ENCODE data around the gene METTL17. TPM values are rescaled to one million over a fixed set of nuclear protein-coding genes. Genes with fewer than 3 reads are reported as not detected.

METTL17 gene
- total RNA-seq, 1 experiment from 2014 or later, result 80.5 TPM

GRCh38 chr14:20973501-20973900 lies 16.3 kb upstream of the METTL17 start:
- no peak overlapping the region for H3K4me3 Mint-ChIP-seq (ENCODE audit: unreplicated experiment)
- H3K9me3 Mint-ChIP-seq (ENCODE audit: unreplicated experiment), result no peaks in the 10 kb centered on the region
- CTCF ChIA-PET, result interaction anchor here (0.6 kb wide), 1 partner anchor 41 kb away, joined by 4 read pairs; no protein-coding TSS in a partner anchor
- Histone ChIP-seq H3K9me3 (no peaks in the 10 kb centered on the region), H3K27me3 (replicated peaks; ENCODE audit: control insufficient read depth, insufficient read depth, low read length) (no peaks in the 10 kb centered on the region), H3K4me3 (ENCODE audit: low read depth, low read length) (no peak overlapping the region), H3K4me1 (peaks cover 43% of the 10 kb centered on the region), H3K36me3 (ENCODE audit: control insufficient read depth, insufficient read depth, low read length) (no peaks in the 10 kb centered on the region)
- BruUV-seq (replicated peaks), result no TSS peak
- H3K4me1 Mint-ChIP-seq (ENCODE audit: low read depth, unreplicated experiment), result peaks cover 37% of the 10 kb centered on the region
- H3K27ac Mint-ChIP-seq (ENCODE audit: unreplicated experiment), result no peak overlapping the region
- peaks cover 4% of the 10 kb centered on the region for H3K27me3 Mint-ChIP-seq (ENCODE audit: insufficient read depth, unreplicated experiment)
- POLR2A ChIA-PET, result no interaction called here
- TF ChIP-seq CTCF (IDR thresholded peaks at IDR 0.05; ENCODE audit: insufficient read depth in 1 of 2, low read depth in 1 of 2, low read length in 1 of 2, severe bottlenecking in 1 of 2, unreplicated experiment in 1 of 2), result no peak
- H3K36me3 Mint-ChIP-seq (ENCODE audit: insufficient read depth, unreplicated experiment), result no peaks in the 10 kb centered on the region
- intact Hi-C loops (cut with micrococcal nuclease; ENCODE audit: unreplicated experiment), result loop anchor here (5.0 kb wide), 1 partner anchor 101 kb away; no protein-coding TSS in a partner anchor
- no peak for DNase-seq

- Histone ChIP-seq H3K27me3 (replicated peaks; ENCODE audit: control insufficient read depth, insufficient read depth, low read length) (no peaks in the 10 kb centered on the region), H3K36me3 (ENCODE audit: control insufficient read depth, insufficient read depth, low read length) (no peaks in the 10 kb centered on the region), H3K9me3 (no peaks in the 10 kb centered on the region), H3K4me3 (ENCODE audit: low read depth, low read length) (no peak overlapping the region), H3K4me1 (peaks cover 43% of the 10 kb centered on the region)
- ChIA-PET POLR2A (no interaction called here), CTCF (no interaction called here)
- intact Hi-C loops (cut with micrococcal nuclease; ENCODE audit: unreplicated experiment), result no loop called here
- Mint-ChIP-seq H3K27me3 (ENCODE audit: insufficient read depth, unreplicated experiment) (no peaks in the 10 kb centered on the region), H3K36me3 (ENCODE audit: insufficient read depth, unreplicated experiment) (no peaks in the 10 kb centered on the region), H3K27ac (ENCODE audit: unreplicated experiment) (no peak overlapping the region), H3K9me3 (ENCODE audit: unreplicated experiment) (no peaks in the 10 kb centered on the region), H3K4me1 (ENCODE audit: low read depth, unreplicated experiment) (peaks cover 36% of the 10 kb centered on the region), H3K4me3 (ENCODE audit: unreplicated experiment) (no peak overlapping the region)
- BruUV-seq (replicated peaks), result no TSS peak
- no peak for TF ChIP-seq CTCF (IDR thresholded peaks at IDR 0.05; ENCODE audit: insufficient read depth in 1 of 2, low read depth in 1 of 2, low read length in 1 of 2, severe bottlenecking in 1 of 2, unreplicated experiment in 1 of 2)
- no peak for DNase-seq
These were observed 13.5 kb upstream of the METTL17 start for GRCh38 chr14:20976291-20976690.

- peaks cover 18% of the 10 kb centered on the region for H3K4me1 Mint-ChIP-seq (ENCODE audit: low read depth, unreplicated experiment)
- intact Hi-C loops (cut with micrococcal nuclease; ENCODE audit: unreplicated experiment), result no loop called here
- Histone ChIP-seq H3K4me1 (peaks cover 29% of the 10 kb centered on the region), H3K36me3 (ENCODE audit: control insufficient read depth, insufficient read depth, low read length) (no peaks in the 10 kb centered on the region), H3K9me3 (no peaks in the 10 kb centered on the region), H3K27me3 (replicated peaks; ENCODE audit: control insufficient read depth, insufficient read depth, low read length) (no peaks in the 10 kb centered on the region), H3K4me3 (ENCODE audit: low read depth, low read length) (no peak overlapping the region)
- no peaks in the 10 kb centered on the region for H3K27me3 Mint-ChIP-seq (ENCODE audit: insufficient read depth, unreplicated experiment)
- TF ChIP-seq CTCF (IDR thresholded peaks at IDR 0.05; ENCODE audit: insufficient read depth in 1 of 2, low read depth in 1 of 2, low read length in 1 of 2, severe bottlenecking in 1 of 2, unreplicated experiment in 1 of 2), result no peak
- no peak for DNase-seq
- BruUV-seq (replicated peaks), result no TSS peak
- no peaks in the 10 kb centered on the region for H3K36me3 Mint-ChIP-seq (ENCODE audit: insufficient read depth, unreplicated experiment)
- ChIA-PET CTCF (interaction anchor here (0.6 kb wide), 1 partner anchor 108 kb away, joined by 3 read pairs; no protein-coding TSS in a partner anchor), POLR2A (no interaction called here)
- no peak overlapping the region for H3K27ac Mint-ChIP-seq (ENCODE audit: unreplicated experiment)
- H3K4me3 Mint-ChIP-seq (ENCODE audit: unreplicated experiment), result no peak overlapping the region
- no peaks in the 10 kb centered on the region for H3K9me3 Mint-ChIP-seq (ENCODE audit: unreplicated experiment)
These were observed 11.1 kb upstream of the METTL17 start for GRCh38 chr14:20978687-20979086.

All from Caco-2 (cell line).